Hepatocyte (in vitro differentiated cells): ENCODE data around the gene RNF180. TPM values are rescaled to one million over a fixed set of nuclear protein-coding genes. Genes with fewer than 3 reads are reported as not detected.

Source experiments
- DNase-seq: peaks from one replicate; pipeline ENCODE4 v3.0.0-alpha.2; 2016; ENCODE audit warnings: low spot score
- H2AFZ ChIP-seq: fragments of 200-600 bp; sonication (generic); 2 replicates; pipeline ENCODE4 v1.6.0; 2016; ENCODE audit warnings: antibody characterized with exemption, mild to moderate bottlenecking
- H3K27ac ChIP-seq: fragments of 200-600 bp; sonication (generic); 2 replicates; pipeline ENCODE4 v1.5.1; 2016; ENCODE audit warnings: mild to moderate bottlenecking
- H3K27me3 ChIP-seq: fragments of 200-600 bp; sonication (generic); 2 replicates; pipeline ENCODE4 v1.6.1; 2016
- H3K36me3 ChIP-seq: fragments of 200-600 bp; sonication (generic); replicated peaks from 2 replicates; pipeline ENCODE4 v1.5.1; 2016; ENCODE audit warnings: low read depth; ENCODE audit not compliant: insufficient read depth
- H3K4me1 ChIP-seq: fragments of 200-600 bp; sonication (generic); 2 replicates; pipeline ENCODE4 v1.5.1; 2016; ENCODE audit warnings: mild to moderate bottlenecking, moderate library complexity; ENCODE audit not compliant: insufficient read depth
- H3K4me2 ChIP-seq: fragments of 200-600 bp; sonication (generic); 2 replicates; pipeline ENCODE4 v1.6.0; 2016
- H3K4me3 ChIP-seq: fragments of 200-600 bp; sonication (generic); 2 replicates; pipeline ENCODE4 v1.5.1; 2016; ENCODE audit warnings: mild to moderate bottlenecking
- H3K79me2 ChIP-seq: fragments of 200-600 bp; sonication (generic); 2 replicates; pipeline ENCODE4 v1.6.0; 2017; ENCODE audit warnings: mild to moderate bottlenecking
- H3K9me2 ChIP-seq: fragments of 200-600 bp; sonication (generic); replicated peaks from 2 replicates; pipeline ENCODE4 v1.6.0; 2017; ENCODE audit warnings: mild to moderate bottlenecking; ENCODE audit not compliant: insufficient read depth
- H3K9me3 ChIP-seq: fragments of 200-600 bp; sonication (generic); 2 replicates; pipeline ENCODE4 v1.5.1; 2016; ENCODE audit warnings: low read depth, mild to moderate bottlenecking
- H4K20me1 ChIP-seq: fragments of 200-600 bp; sonication (generic); 2 replicates; pipeline ENCODE4 v1.6.0; 2016; ENCODE audit warnings: mild to moderate bottlenecking; ENCODE audit not compliant: insufficient read depth, poor library complexity, severe bottlenecking
- EZH2 ChIP-seq: fragments of 200-600 bp; sonication (generic); IDR thresholded peaks from 2 replicates; pipeline ENCODE4 v1.6.1; 2016; ENCODE audit warnings: antibody characterized with exemption, mild to moderate bottlenecking, borderline replicate concordance
- EZH2phosphoT487 ChIP-seq: fragments of 200-600 bp; sonication (generic); IDR thresholded peaks from one replicate; pipeline ENCODE4 v1.6.1; 2018; ENCODE audit warnings: antibody characterized with exemption, mild to moderate bottlenecking, low read depth, moderate library complexity; ENCODE audit not compliant: unreplicated experiment, severe bottlenecking
- WGBS: methylation state at CpG from one replicate; pipeline ENCODE4 v1.1.6; 2016; ENCODE audit warnings: low lambda C conversion rate; ENCODE audit errors: missing lambda C conversion rate; 5-methylcytosine and 5-hydroxymethylcytosine counted together
- polyA plus RNA-seq: library from polyadenylated mRNA; unstranded; fragments of >200 nt; fragmentation: Nextera tagmentation; extraction: Ambion mirVana; gene quantifications from 2 replicates; pipeline ENCODE4 v1.2.1, GENCODE V29; 2016
- total RNA-seq: library from RNA; depleted of rRNA; stranded (reverse); fragments of >200 nt; gene quantifications from 2 replicates; pipeline ENCODE4 v1.2.3, GENCODE V29; 2014
- TF ChIP-seq, protein P1 (sequence below): fragments of 200-600 bp; sonication (generic); IDR thresholded peaks from 2 replicates; pipeline ENCODE4 v1.5.1; 2016; ENCODE audit warnings: antibody characterized with exemption, mild to moderate bottlenecking; ENCODE audit not compliant: poor library complexity

RNF180 gene
- total and polyA plus RNA-seq, 2 experiments from 2014 or later: 3.0 to 4.7 TPM

DNA sequence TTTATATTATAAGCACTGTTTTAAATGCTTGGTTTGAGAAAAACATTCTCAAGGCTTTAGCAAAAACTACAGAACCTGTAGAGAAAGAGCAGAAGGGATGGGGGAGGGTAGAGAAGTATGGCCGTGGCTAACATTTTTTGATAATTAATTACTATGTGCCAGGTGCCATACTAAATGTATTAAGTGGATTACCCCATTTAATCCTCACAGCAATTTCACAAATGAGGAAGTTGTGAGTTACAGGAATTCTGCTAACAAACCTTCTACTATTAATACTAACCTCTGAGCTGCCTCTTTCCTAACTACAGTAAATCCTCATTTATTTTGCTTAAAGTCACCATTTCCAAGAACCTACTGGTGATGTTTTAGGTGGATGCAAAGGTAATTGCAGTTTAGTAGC is 157.9 kb downstream of the RNF180 start:
- TF ChIP-seq EZH2 (no peak), EZH2phosphoT487 (no peak)
- TF ChIP-seq, protein P1, sequence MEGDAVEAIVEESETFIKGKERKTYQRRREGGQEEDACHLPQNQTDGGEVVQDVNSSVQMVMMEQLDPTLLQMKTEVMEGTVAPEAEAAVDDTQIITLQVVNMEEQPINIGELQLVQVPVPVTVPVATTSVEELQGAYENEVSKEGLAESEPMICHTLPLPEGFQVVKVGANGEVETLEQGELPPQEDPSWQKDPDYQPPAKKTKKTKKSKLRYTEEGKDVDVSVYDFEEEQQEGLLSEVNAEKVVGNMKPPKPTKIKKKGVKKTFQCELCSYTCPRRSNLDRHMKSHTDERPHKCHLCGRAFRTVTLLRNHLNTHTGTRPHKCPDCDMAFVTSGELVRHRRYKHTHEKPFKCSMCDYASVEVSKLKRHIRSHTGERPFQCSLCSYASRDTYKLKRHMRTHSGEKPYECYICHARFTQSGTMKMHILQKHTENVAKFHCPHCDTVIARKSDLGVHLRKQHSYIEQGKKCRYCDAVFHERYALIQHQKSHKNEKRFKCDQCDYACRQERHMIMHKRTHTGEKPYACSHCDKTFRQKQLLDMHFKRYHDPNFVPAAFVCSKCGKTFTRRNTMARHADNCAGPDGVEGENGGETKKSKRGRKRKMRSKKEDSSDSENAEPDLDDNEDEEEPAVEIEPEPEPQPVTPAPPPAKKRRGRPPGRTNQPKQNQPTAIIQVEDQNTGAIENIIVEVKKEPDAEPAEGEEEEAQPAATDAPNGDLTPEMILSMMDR: no peak
- Histone ChIP-seq H3K27me3 (no peaks in the 10 kb centered on the region), H3K27ac (no peak overlapping the region), H3K9me3 (no peaks in the 10 kb centered on the region), H3K9me2 (no peaks in the 10 kb centered on the region), H2AFZ (no peak overlapping the region), H3K79me2 (no peaks in the 10 kb centered on the region), H3K4me3 (no peak overlapping the region), H4K20me1 (no peaks in the 10 kb centered on the region), H3K4me2 (no peak overlapping the region), H3K36me3 (no peaks in the 10 kb centered on the region), H3K4me1 (no peaks in the 10 kb centered on the region)
- DNase-seq: no peak
- WGBS: 94% methylated on average over 1 of the region's 1 CpG

DNA sequence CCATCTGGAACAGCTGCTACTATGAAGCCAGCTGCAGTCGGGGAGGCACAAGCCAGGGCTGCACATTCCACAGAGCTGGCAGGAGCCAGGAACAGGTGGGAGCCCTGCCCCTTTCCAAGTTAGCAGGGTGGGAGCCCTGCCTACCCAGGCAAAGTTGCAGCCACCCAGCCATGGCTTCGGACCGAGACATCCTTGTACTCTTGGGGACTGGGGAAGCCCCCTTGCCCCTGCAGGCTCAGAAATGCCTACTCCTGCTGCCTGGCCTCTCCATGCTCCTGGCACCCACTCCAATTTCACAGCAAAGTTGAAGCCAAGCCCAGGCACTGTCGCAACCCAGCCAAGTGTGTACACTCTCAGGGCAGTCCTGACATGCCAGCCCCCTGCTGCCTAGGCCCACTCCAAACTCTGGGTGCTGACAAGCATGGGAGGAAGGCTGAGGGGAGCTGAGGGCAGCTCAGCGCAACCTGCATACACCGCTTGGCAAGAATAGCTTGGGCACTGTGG is 165.1 kb downstream of the RNF180 start:
- H4K20me1 ChIP-seq: no peaks in the 10 kb centered on the region
- no peaks in the 10 kb centered on the region for H3K9me2 ChIP-seq
- no peaks in the 10 kb centered on the region for H3K36me3 ChIP-seq
- H3K9me3 ChIP-seq: no peaks in the 10 kb centered on the region
- WGBS: 88% methylated on average over 6 of the region's 6 CpGs
- H3K4me1 ChIP-seq: no peaks in the 10 kb centered on the region
- no peak overlapping the region for H3K4me2 ChIP-seq
- no peaks in the 10 kb centered on the region for H3K79me2 ChIP-seq
- H3K27ac ChIP-seq: no peak overlapping the region
- TF ChIP-seq EZH2 (no peak), EZH2phosphoT487 (no peak)
- TF ChIP-seq, protein P1: no peak
- no peak for DNase-seq
- H3K27me3 ChIP-seq: no peaks in the 10 kb centered on the region
- no peak overlapping the region for H3K4me3 ChIP-seq
- no peak overlapping the region for H2AFZ ChIP-seq

DNA sequence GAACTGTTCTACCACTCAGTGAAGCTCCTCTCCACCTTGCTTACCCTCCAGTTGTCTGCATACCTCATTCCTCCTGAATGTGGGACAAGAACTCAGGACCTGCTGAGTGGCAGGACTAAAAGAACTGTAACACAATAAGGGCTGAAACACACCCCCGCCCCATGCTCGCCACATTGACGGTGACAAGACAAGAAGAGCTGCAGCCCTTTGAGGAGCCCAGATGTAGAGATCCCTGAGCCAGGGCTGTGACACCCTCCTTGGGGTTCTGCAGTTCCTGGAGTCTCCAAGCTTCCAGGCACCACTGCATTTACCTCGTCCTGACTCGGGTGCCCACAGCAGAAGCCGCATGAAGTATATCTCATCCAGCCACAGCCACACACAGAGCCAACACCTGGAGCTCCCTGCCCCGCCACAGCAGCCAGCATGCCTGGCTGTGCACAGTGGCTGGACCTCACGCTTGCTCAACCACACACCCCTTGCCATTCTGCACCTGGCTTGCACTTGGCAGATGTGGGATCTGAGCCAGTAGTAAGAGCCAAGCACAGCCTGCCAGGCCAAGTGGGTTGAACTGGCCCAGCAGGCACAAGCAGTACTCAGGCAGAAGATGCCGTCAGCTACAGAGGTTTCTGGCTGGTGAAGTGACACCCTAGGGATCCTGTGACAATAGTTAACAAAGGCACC is 166.1 kb downstream of the RNF180 start:
- WGBS: 97% methylated on average over 9 of the region's 9 CpGs
- TF ChIP-seq, protein P1: no peak
- TF ChIP-seq EZH2 (no peak), EZH2phosphoT487 (no peak)
- Histone ChIP-seq H3K4me2 (no peak overlapping the region), H2AFZ (no peak overlapping the region), H3K9me3 (no peaks in the 10 kb centered on the region), H3K79me2 (no peaks in the 10 kb centered on the region), H3K9me2 (no peaks in the 10 kb centered on the region), H3K4me3 (no peak overlapping the region), H3K4me1 (no peaks in the 10 kb centered on the region), H4K20me1 (no peaks in the 10 kb centered on the region), H3K36me3 (no peaks in the 10 kb centered on the region), H3K27ac (no peak overlapping the region), H3K27me3 (no peaks in the 10 kb centered on the region)
- DNase-seq: no peak
